Endothelial cell of umbilical vein (primary cell): Measurements from ENCODE around the gene ZPR1. TPM values are rescaled to one million over a fixed set of nuclear protein-coding genes. Genes with fewer than 3 reads are reported as not detected.

Experiments
- BruUV-seq: library from RNA; stranded (reverse); fragments of 400-500 nt; replicated peaks from 2 replicates; lab custom pipeline; 2021; lab: Mats Ljungman, UMichigan
- CTCF ChIA-PET: fragments of 300-600, 350-600 bp; sonication (Branson Sonifier 250); formaldehyde crosslinking; loops from one replicate; lab custom pipeline; 2021; ENCODE audit warnings: antibody characterized with exemption, inconsistent platforms; lab: Charles Lee
- POLR2A ChIA-PET: fragments of 300-600, 350-600 bp; sonication (Branson Sonifier 250); formaldehyde crosslinking; loops from one replicate; lab custom pipeline; 2021; ENCODE audit warnings: antibody characterized with exemption, inconsistent platforms; lab: Charles Lee
- DNase-seq: peaks from one replicate; pipeline ENCODE4 v3.0.0-alpha.2; 2011; ENCODE audit warnings: low read depth, low spot score
- FAIRE-seq: peaks from 2 replicates; lab custom pipeline; 2011; peaks lifted over from hg19 to GRCh38; lab: Jason Lieb, UNC
- H2AFZ ChIP-seq: 2 replicates; pipeline ENCODE4 v1.6.0; 2012; ENCODE audit warnings: low read depth, low read length, control low read depth, inconsistent platforms
- H3K27ac ChIP-seq: 2 replicates; pipeline ENCODE4 v1.5.1; 2011; ENCODE audit warnings: low read depth, mild to moderate bottlenecking, control low read depth, low read length, moderate library complexity; ENCODE audit not compliant: insufficient read depth
- H3K27me3 ChIP-seq, 2 experiments: 2 replicates each; pipeline versions ENCODE4 v1.6.0 to v1.6.1; 2011; ENCODE audit warnings: low read length in 2 of 2, mixed read lengths in 1 of 2; ENCODE audit not compliant: control insufficient read depth in 2 of 2, insufficient read depth in 2 of 2
- H3K36me3 ChIP-seq, 2 experiments: 2 replicates in 1 of 2; 3 replicates in 1 of 2; pipeline ENCODE4 v1.5.1; 2011; ENCODE audit warnings: low read length in 2 of 2, mild to moderate bottlenecking in 1 of 2, moderate library complexity in 1 of 2; ENCODE audit not compliant: control insufficient read depth in 2 of 2, insufficient read depth in 2 of 2; ENCODE audit errors: extremely low read depth in 1 of 2
- H3K4me1 ChIP-seq: 3 replicates; pipeline ENCODE4 v1.5.1; 2011; ENCODE audit warnings: mild to moderate bottlenecking, low read length; ENCODE audit not compliant: control insufficient read depth, insufficient read depth; ENCODE audit errors: extremely low read depth
- H3K4me2 ChIP-seq: 2 replicates; pipeline ENCODE4 v1.6.1; 2011; ENCODE audit warnings: low read length, control low read depth, mixed read lengths; ENCODE audit not compliant: insufficient read depth
- H3K4me3 ChIP-seq, 3 experiments: fragments of 200-600 bp in 1 of 3; sonication (generic), shearing (Covaris generic) in 1 of 3; replicated peaks in 1 of 3; 2 replicates each; pipeline ENCODE4 v1.5.1; 2011 to 2016; ENCODE audit warnings: control low read depth in 3 of 3, low read length in 3 of 3, mild to moderate bottlenecking in 2 of 3, inconsistent platforms in 1 of 3, low read depth in 1 of 3, moderate library complexity in 1 of 3; ENCODE audit not compliant: insufficient read depth in 1 of 3
- H3K79me2 ChIP-seq: 2 replicates; pipeline ENCODE4 v1.6.0; 2012; ENCODE audit warnings: low read length, inconsistent platforms; ENCODE audit not compliant: control insufficient read depth, insufficient read depth
- H3K9ac ChIP-seq: replicated peaks from 2 replicates; pipeline ENCODE3; 2011; ENCODE audit warnings: low read length, control low read depth; ENCODE audit not compliant: insufficient read depth; ENCODE audit errors: extremely low read depth
- H3K9me1 ChIP-seq: replicated peaks from 3 replicates; pipeline ENCODE4 v1.6.0; 2011; ENCODE audit warnings: mild to moderate bottlenecking, low read length; ENCODE audit not compliant: control insufficient read depth, insufficient read depth; ENCODE audit errors: extremely low read depth
- H3K9me3 ChIP-seq: replicated peaks from 2 replicates; pipeline ENCODE4 v1.5.1; 2012; ENCODE audit warnings: low read length, inconsistent platforms; ENCODE audit not compliant: control insufficient read depth, insufficient read depth
- H4K20me1 ChIP-seq: replicated peaks from 2 replicates; pipeline ENCODE3; 2011; ENCODE audit warnings: mild to moderate bottlenecking, low read length; ENCODE audit not compliant: control insufficient read depth, insufficient read depth; ENCODE audit errors: extremely low read depth
- CTCF ChIP-seq, 2 donors: IDR thresholded peaks; 1 replicate in 1 of 2; 2 replicates in 1 of 2; pipeline ENCODE4 v1.5.1; 2011; ENCODE audit warnings: low read length in 2 of 2, mild to moderate bottlenecking in 2 of 2, moderate library complexity in 2 of 2, control low read depth in 1 of 2, inconsistent platforms in 1 of 2, low read depth in 1 of 2; ENCODE audit not compliant: insufficient read depth in 1 of 2; ENCODE audit errors: extremely low read depth in 1 of 2
- EZH2 ChIP-seq: IDR thresholded peaks from 2 replicates; pipeline ENCODE4 v1.6.1; 2012; ENCODE audit warnings: borderline replicate concordance, low read depth, mild to moderate bottlenecking, moderate library complexity, low read length, inconsistent platforms; ENCODE audit not compliant: severe bottlenecking
- FOS ChIP-seq: IDR thresholded peaks from 2 replicates; pipeline ENCODE4 v1.6.1; 2011; ENCODE audit warnings: mild to moderate bottlenecking, low read length, moderate library complexity, borderline replicate concordance; ENCODE audit not compliant: insufficient read depth
- GATA2 ChIP-seq: IDR thresholded peaks from 2 replicates; pipeline ENCODE4 v1.7.0; 2011; ENCODE audit warnings: low read depth, mild to moderate bottlenecking, moderate library complexity, mixed read lengths, low read length; ENCODE audit not compliant: insufficient read length, insufficient read depth
- JUN ChIP-seq: IDR thresholded peaks from 2 replicates; pipeline ENCODE4 v1.6.1; 2011; ENCODE audit warnings: borderline replicate concordance, low read depth; ENCODE audit not compliant: insufficient read length, insufficient read depth
- MYC ChIP-seq: IDR thresholded peaks from one replicate; pipeline ENCODE4 v1.6.1; 2011; ENCODE audit warnings: mild to moderate bottlenecking, low read depth, low read length
- POLR2A ChIP-seq: IDR thresholded peaks from 2 replicates; pipeline ENCODE4 v1.6.1; 2012; ENCODE audit warnings: low read depth, mild to moderate bottlenecking, control low read depth, low read length
- POLR2AphosphoS5 ChIP-seq: IDR thresholded peaks from 2 replicates; pipeline ENCODE4 v1.6.1; 2012; ENCODE audit warnings: low read depth, mild to moderate bottlenecking, control low read depth, low read length, moderate library complexity; ENCODE audit not compliant: insufficient read depth
- dilution Hi-C: fragments of 300-500 bp; cut with MboI; formaldehyde crosslinking; loops from one replicate; pipeline ENCODE4 v1.15.0; 2019; ENCODE audit warnings: low sequenced_read_pairs; ENCODE audit not compliant: extremely low pct_ligation_motif_present
- intact Hi-C: fragments of 100-400 bp; cut with micrococcal nuclease; formaldehyde crosslinking; loops from one replicate; pipeline ENCODE4 v1.10.0; 2022
- polyA plus RNA-seq, 4 experiments: library from polyadenylated mRNA; depleted of rRNA in 3 of 4; stranded (reverse) in 3 of 4; unstranded in 1 of 4; fragments of >200 nt; gene quantifications; 2 replicates each; pipeline versions ENCODE4 v1.2.1 to v1.2.3, GENCODE V29; 2011 to 2012; ENCODE audit warnings: missing spikeins in 1 of 4
- total RNA-seq: library from RNA; stranded (reverse); gene quantifications from 2 replicates; pipeline ENCODE4 v1.2.3, GENCODE V29; 2021
- TF ChIP-seq, protein P1 (sequence below): IDR thresholded peaks from 2 replicates; pipeline ENCODE4 v1.6.1; 2011; ENCODE audit not compliant: insufficient read depth, insufficient read length

Gene ZPR1
- total and polyA plus RNA-seq, 2 donors (not counting 3 experiments of a cell fraction or from before 2014, with no cell fraction given), result 22.6 to 54.5 TPM

DNA sequence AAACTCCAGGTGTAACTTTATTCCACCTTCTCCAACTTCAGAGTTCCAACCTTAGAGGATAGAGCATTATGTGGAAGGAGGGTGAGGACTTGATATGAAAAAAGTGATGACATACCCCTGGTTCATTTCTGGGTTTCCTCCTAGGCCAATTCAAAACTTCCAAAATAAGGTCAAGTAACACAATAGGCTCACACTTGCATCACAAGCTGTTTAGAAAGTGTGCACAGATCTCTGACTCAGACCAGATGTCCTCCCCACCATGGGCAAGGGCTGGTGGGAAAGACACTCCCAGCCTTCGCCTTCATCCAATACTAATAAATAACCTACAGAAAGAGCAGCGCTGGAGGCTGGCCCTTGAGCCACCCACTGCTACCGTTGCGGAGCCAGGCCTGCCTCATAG lies 9.3 kb downstream of the ZPR1 start:
- H3K79me2 ChIP-seq, result no peaks in the 10 kb centered on the region
- H2AFZ ChIP-seq, result no peak overlapping the region
- no peak overlapping the region for H3K4me3 ChIP-seq
- H3K27me3 ChIP-seq, result no peaks in the 10 kb centered on the region
- intact Hi-C loops, result no loop called here
- ChIA-PET CTCF (no interaction called here), POLR2A (no interaction called here)
- dilution Hi-C loops, result no loop called here
- no peak for DNase-seq
- BruUV-seq, result no TSS peak
- H3K4me2 ChIP-seq, result no peak overlapping the region
- H3K9me1 ChIP-seq, result no peaks in the 10 kb centered on the region
- no peaks in the 10 kb centered on the region for H3K9me3 ChIP-seq
- H4K20me1 ChIP-seq, result no peaks in the 10 kb centered on the region
- no peak for TF ChIP-seq FOS
- TF ChIP-seq GATA2, result no peak
- TF ChIP-seq MYC, result no peak
- no peak for TF ChIP-seq POLR2A
- no peak for TF ChIP-seq POLR2AphosphoS5
- TF ChIP-seq CTCF (IDR thresholded peaks at IDR 0.05; ENCODE audit: extremely low read depth in 1 of 2, insufficient read depth in 1 of 2, low read depth in 1 of 2, low read length in 2 of 2), result no peak
- TF ChIP-seq, protein P1, sequence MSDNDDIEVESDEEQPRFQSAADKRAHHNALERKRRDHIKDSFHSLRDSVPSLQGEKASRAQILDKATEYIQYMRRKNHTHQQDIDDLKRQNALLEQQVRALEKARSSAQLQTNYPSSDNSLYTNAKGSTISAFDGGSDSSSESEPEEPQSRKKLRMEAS, result no peak
- TF ChIP-seq EZH2, result no peak
- no peak for TF ChIP-seq JUN
- peaks cover 24 to 30% of the 10 kb centered on the region in 2 experiments for H3K36me3 ChIP-seq
- H3K9ac ChIP-seq, result no peak overlapping the region
- FAIRE-seq, result no peak
- H3K4me1 ChIP-seq, result no peaks in the 10 kb centered on the region
- H3K27ac ChIP-seq, result no peak overlapping the region
